ENCODE measurements around the gene PRKCA. TPM values are rescaled to one million over a fixed set of nuclear protein-coding genes. Genes with fewer than 3 reads are reported as not detected.

The PRKCA gene
- total and polyA plus RNA-seq, 9 of the 15 experiments (the other 6 are each of a cell fraction or from before 2014, with no cell fraction given) = 3.2 to 33.0 (median 17.8) TPM

DNA sequence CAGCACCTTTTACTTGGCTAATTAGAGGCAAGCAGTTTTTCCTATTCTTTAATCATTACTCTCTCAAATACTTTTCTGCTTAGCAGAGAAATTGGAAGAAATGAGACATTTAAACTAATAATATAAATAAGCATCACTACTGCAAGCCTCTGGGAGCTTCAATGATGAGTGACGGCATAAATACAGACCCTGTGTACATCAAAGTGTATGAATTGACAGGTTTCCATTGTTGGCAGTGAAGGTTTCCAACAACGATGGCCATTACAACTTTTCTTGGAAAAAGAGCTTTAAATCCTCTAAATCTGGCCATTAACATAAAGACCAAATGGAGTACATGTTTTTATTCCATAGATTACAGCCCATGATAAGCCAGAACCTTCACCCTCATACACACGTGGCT lies 493.1 kb downstream of the PRKCA start:
- BruUV-seq (replicated peaks) = no TSS peak
- H4K20me1 ChIP-seq (replicated peaks; ENCODE audit: control insufficient read depth, insufficient read depth, low read length) = no peaks in the 10 kb centered on the region
- H3K4me2 ChIP-seq (ENCODE audit: insufficient read depth, low read length) = no peak overlapping the region
- H2AFZ ChIP-seq (ENCODE audit: low read depth, low read length) = no peak overlapping the region
- H3K36me3 ChIP-seq (ENCODE audit: control insufficient read depth, insufficient read depth, low read length) = peaks cover 28% of the 10 kb centered on the region; the same call in 2 of the 3 replicates
- in situ Hi-C loops (cut with MboI) (no loop called here), intact Hi-C loops (cut with micrococcal nuclease) (no loop called here)
- WGBS (ENCODE audit: insufficient coverage, low coverage, missing lambda C conversion rate) = 79% methylated on average over 3 of the region's 3 CpGs
- H3K27me3 ChIP-seq (ENCODE audit: control insufficient read depth in 2 of 2, insufficient read depth in 2 of 2, low read length in 2 of 2) = no peaks in the 10 kb centered on the region
- no peaks in the 10 kb centered on the region for H3K4me1 ChIP-seq (replicated peaks in 1 of 2; ENCODE audit: control insufficient read depth in 2 of 2, insufficient read depth in 2 of 2, low read length in 2 of 2)
- no peak for DNase-seq (ENCODE audit: extremely low read depth in 1 of 4, low spot score in 3 of 4)
- no peaks in the 10 kb centered on the region for H3K79me2 ChIP-seq (ENCODE audit: control insufficient read depth, insufficient read depth, low read length)
- ATAC-seq = no peak
- no peak overlapping the region for H3K4me3 ChIP-seq
- no peaks in the 10 kb centered on the region for H3K9me1 ChIP-seq (ENCODE audit: control insufficient read depth, insufficient read depth, low read length)
- TF ChIP-seq LARP7 (IDR thresholded peaks at IDR 0.05) = no peak
- TF ChIP-seq SUPT5H (IDR thresholded peaks at IDR 0.05) = no peak
- TF ChIP-seq ZNF780A (CRISPR knock-in tag; IDR thresholded peaks at IDR 0.05) = no peak
- no peak for TF ChIP-seq SREBF2 (CRISPR knock-in tag; IDR thresholded peaks at IDR 0.05)
- TF ChIP-seq TFAM (CRISPR knock-in tag; conservative IDR thresholded peaks at IDR 0.05) = no peak
- TF ChIP-seq HDAC6 (IDR thresholded peaks at IDR 0.05; ENCODE audit: low read depth, low read length) = no peak
- TF ChIP-seq ZBTB49 (CRISPR knock-in tag; IDR thresholded peaks at IDR 0.05; ENCODE audit: borderline replicate concordance) = no peak
- no peak for TF ChIP-seq MAFK (IDR thresholded peaks at IDR 0.05; ENCODE audit: low read length)
- no peak for TF ChIP-seq FUS (optimal IDR thresholded peaks at IDR 0.05; ENCODE audit: low read depth, low read length)
- no peak for TF ChIP-seq ARID4B (CRISPR knock-in tag; IDR thresholded peaks at IDR 0.05)
- no peak for TF ChIP-seq ZSCAN32 (CRISPR knock-in tag; IDR thresholded peaks at IDR 0.05)
- TF ChIP-seq, protein P1, sequence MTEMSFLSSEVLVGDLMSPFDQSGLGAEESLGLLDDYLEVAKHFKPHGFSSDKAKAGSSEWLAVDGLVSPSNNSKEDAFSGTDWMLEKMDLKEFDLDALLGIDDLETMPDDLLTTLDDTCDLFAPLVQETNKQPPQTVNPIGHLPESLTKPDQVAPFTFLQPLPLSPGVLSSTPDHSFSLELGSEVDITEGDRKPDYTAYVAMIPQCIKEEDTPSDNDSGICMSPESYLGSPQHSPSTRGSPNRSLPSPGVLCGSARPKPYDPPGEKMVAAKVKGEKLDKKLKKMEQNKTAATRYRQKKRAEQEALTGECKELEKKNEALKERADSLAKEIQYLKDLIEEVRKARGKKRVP (CRISPR knock-in tag; IDR thresholded peaks at IDR 0.05) = no peak
- H3K27ac ChIP-seq (ENCODE audit: extremely low read depth, low read depth, low read length) = no peak overlapping the region
- no peak overlapping the region for H3K9ac ChIP-seq (ENCODE audit: insufficient read depth in 1 of 2, low read depth in 2 of 2, low read length in 2 of 2)
- POLR2A ChIA-PET = no interaction called here
- FAIRE-seq = no peak
- CTCF ChIA-PET (ENCODE audit: low intra/inter-chr PET ratio) = no interaction called here
- 0 out of 2 replicates have a peak, but pooled peaks cover 3% of the 10 kb centered on the region for H3K9me3 ChIP-seq (replicated peaks; ENCODE audit: control insufficient read depth, insufficient read depth, low read depth, low read length)

Measured in K562 (cell line).